Left hindlimb (tissue), 1 donor: ENCODE results near the gene OPCML.
A peak's percentile ranks its signal among the peaks of the same experiment; 100 is the strongest.

ENCODE experiments used
- DNase-seq: peaks from one replicate; pipeline ENCODE4 v3.0.0-alpha.2; 2018

OPCML gene

GRCh38 chr11:133164986-133165385 is 367.3 kb downstream of the OPCML start:
- DNase-seq: no peak

- no peak for DNase-seq
Measured at GRCh38 chr11:133163463-133164419, 368.6 kb downstream of the OPCML start.

GRCh38 chr11:133162227-133162626 is 370.1 kb downstream of the OPCML start:
- DNase-seq: no peak

GRCh38 chr11:133160754-133161153 is 371.5 kb downstream of the OPCML start:
- DNase-seq: no peak

GRCh38 chr11:133156986-133157745 is 375.1 kb downstream of the OPCML start:
- DNase-seq: no peak

GRCh38 chr11:133154781-133155180 is 377.5 kb downstream of the OPCML start:
- no peak for DNase-seq

GRCh38 chr11:133154076-133154475 is 378.2 kb downstream of the OPCML start:
- no peak for DNase-seq

GRCh38 chr11:133153031-133153430 is 379.3 kb downstream of the OPCML start:
- no peak for DNase-seq

GRCh38 chr11:133149698-133150097 is 382.6 kb downstream of the OPCML start:
- no peak for DNase-seq

- no peak for DNase-seq
Measured at GRCh38 chr11:133147625-133148024, 384.7 kb downstream of the OPCML start.

- DNase-seq: no peak
Measured at GRCh38 chr11:133146697-133147306, 385.5 kb downstream of the OPCML start.

GRCh38 chr11:133137939-133138338 is 394.4 kb downstream of the OPCML start:
- no peak for DNase-seq

GRCh38 chr11:133137270-133137669 is 395.0 kb downstream of the OPCML start:
- no peak for DNase-seq

GRCh38 chr11:133136376-133136775 is 395.9 kb downstream of the OPCML start:
- DNase-seq: no peak

GRCh38 chr11:133134314-133135173 is 397.8 kb downstream of the OPCML start:
- peak; percentile 64 for DNase-seq

- DNase-seq: no peak
Measured at GRCh38 chr11:133133606-133134005, 398.7 kb downstream of the OPCML start.

- DNase-seq: no peak
Measured at GRCh38 chr11:133133050-133133449, 399.3 kb downstream of the OPCML start.

GRCh38 chr11:133127741-133128140 is 404.6 kb downstream of the OPCML start:
- DNase-seq: no peak

- DNase-seq: no peak
Measured at GRCh38 chr11:133123796-133124195, 408.5 kb downstream of the OPCML start.

- no peak for DNase-seq
Measured at GRCh38 chr11:133123366-133123765, 408.9 kb downstream of the OPCML start.

- no peak for DNase-seq
Measured at GRCh38 chr11:133122256-133122655, 410.0 kb downstream of the OPCML start.

GRCh38 chr11:133118563-133119268 is 413.6 kb downstream of the OPCML start:
- DNase-seq: no peak
